C4-2B (cell line): Measurements from ENCODE around the gene TULP4.

ENCODE experiments used
- CTCF ChIP-seq: fragments of 450-650 bp; conservative IDR thresholded peaks from 2 replicates; pipeline ENCODE4 v1.5.1; 2017; ENCODE audit warnings: mild to moderate bottlenecking
- ZFX ChIP-seq: fragments of 450-650 bp; IDR thresholded peaks from 2 replicates; pipeline ENCODE4 v1.6.1; 2017

- TF ChIP-seq CTCF (no peak), ZFX (no peak)
These were observed 28.8 kb upstream of the TULP4 start for GRCh38 chr6:158283304-158283980.
